ENCODE results near the gene TRAT1. TPM values are rescaled to one million over a fixed set of nuclear protein-coding genes. Genes with fewer than 3 reads are reported as not detected.

Gene TRAT1
- total RNA-seq, 1 experiment from 2014 or later: not detected

GRCh38 chr3:108804966-108805365 is 17.6 kb upstream of the TRAT1 start:
- BruUV-seq (replicated peaks): no TSS peak
- H3K9me3 ChIP-seq (ENCODE audit: low read depth, low read length, poor library complexity, severe bottlenecking): no peaks in the 10 kb centered on the region
- TF ChIP-seq EZH2 (IDR thresholded peaks at IDR 0.05; ENCODE audit: borderline replicate concordance, low read depth, low read length, poor library complexity, severe bottlenecking) (no peak), CTCF (conservative IDR thresholded peaks at IDR 0.05; ENCODE audit: low read depth, low read length) (no peak)
- H3K4me1 ChIP-seq (ENCODE audit: insufficient read depth, low read length, poor library complexity, severe bottlenecking): no peaks in the 10 kb centered on the region
- no peaks in the 10 kb centered on the region for H3K27me3 ChIP-seq (replicated peaks; ENCODE audit: insufficient read depth, low read depth, low read length, poor library complexity)
- no peak overlapping the region for H3K4me3 ChIP-seq (ENCODE audit: low read depth, low read length, poor library complexity, severe bottlenecking)
- intact Hi-C loops (cut with micrococcal nuclease; ENCODE audit: unreplicated experiment): no loop called here
- no peak for DNase-seq (ENCODE audit: low spot score)
- no peak overlapping the region for H3K27ac ChIP-seq (ENCODE audit: low read depth, low read length, poor library complexity, severe bottlenecking)
- H3K36me3 ChIP-seq (ENCODE audit: insufficient read depth, low read length, poor library complexity, severe bottlenecking): no peaks in the 10 kb centered on the region
- CTCF ChIA-PET: no interaction called here
- POLR2A ChIA-PET (ENCODE audit: low non-redundant PET): no interaction called here

GRCh38 chr3:108806316-108806715 is 16.3 kb upstream of the TRAT1 start:
- H3K4me3 ChIP-seq (ENCODE audit: low read depth, low read length, poor library complexity, severe bottlenecking): no peak overlapping the region
- TF ChIP-seq EZH2 (IDR thresholded peaks at IDR 0.05; ENCODE audit: borderline replicate concordance, low read depth, low read length, poor library complexity, severe bottlenecking) (no peak), CTCF (conservative IDR thresholded peaks at IDR 0.05; ENCODE audit: low read depth, low read length) (no peak)
- DNase-seq (ENCODE audit: low spot score): no peak
- ChIA-PET POLR2A (ENCODE audit: low non-redundant PET) (no interaction called here), CTCF (no interaction called here)
- H3K9me3 ChIP-seq (ENCODE audit: low read depth, low read length, poor library complexity, severe bottlenecking): no peaks in the 10 kb centered on the region
- H3K27me3 ChIP-seq (replicated peaks; ENCODE audit: insufficient read depth, low read depth, low read length, poor library complexity): no peaks in the 10 kb centered on the region
- BruUV-seq (replicated peaks): no TSS peak
- intact Hi-C loops (cut with micrococcal nuclease; ENCODE audit: unreplicated experiment): no loop called here
- no peak overlapping the region for H3K27ac ChIP-seq (ENCODE audit: low read depth, low read length, poor library complexity, severe bottlenecking)
- no peaks in the 10 kb centered on the region for H3K36me3 ChIP-seq (ENCODE audit: insufficient read depth, low read length, poor library complexity, severe bottlenecking)
- no peaks in the 10 kb centered on the region for H3K4me1 ChIP-seq (ENCODE audit: insufficient read depth, low read length, poor library complexity, severe bottlenecking)

- no peaks in the 10 kb centered on the region for H3K4me1 ChIP-seq (ENCODE audit: insufficient read depth, low read length, poor library complexity, severe bottlenecking)
Measured at GRCh38 chr3:108818404-108818803, 4.2 kb upstream of the TRAT1 start.

More at GRCh38 chr3:108818404-108818803, 4.2 kb upstream of the TRAT1 start:
- TF ChIP-seq CTCF (conservative IDR thresholded peaks at IDR 0.05; ENCODE audit: low read depth, low read length): peak; percentile 71
- no peak for TF ChIP-seq EZH2 (IDR thresholded peaks at IDR 0.05; ENCODE audit: borderline replicate concordance, low read depth, low read length, poor library complexity, severe bottlenecking)
- ChIA-PET POLR2A (ENCODE audit: low non-redundant PET) (no interaction called here), CTCF (interaction anchor here (0.6 to 1.5 kb wide), 4 partner anchors 97 to 266 kb away, joined by 3 to 9 read pairs (median 6); no protein-coding TSS in a partner anchor)
- Histone ChIP-seq H3K36me3 (ENCODE audit: insufficient read depth, low read length, poor library complexity, severe bottlenecking) (no peaks in the 10 kb centered on the region), H3K4me3 (ENCODE audit: low read depth, low read length, poor library complexity, severe bottlenecking) (no peak overlapping the region), H3K27ac (ENCODE audit: low read depth, low read length, poor library complexity, severe bottlenecking) (no peak overlapping the region), H3K9me3 (ENCODE audit: low read depth, low read length, poor library complexity, severe bottlenecking) (no peaks in the 10 kb centered on the region), H3K27me3 (replicated peaks; ENCODE audit: insufficient read depth, low read depth, low read length, poor library complexity) (no peaks in the 10 kb centered on the region)
- intact Hi-C loops (cut with micrococcal nuclease; ENCODE audit: unreplicated experiment): loop anchor here (1.0 to 5.0 kb wide), 2 partner anchors 94 to 156 kb away; no protein-coding TSS in a partner anchor
- no TSS peak for BruUV-seq (replicated peaks)
- peak; percentile 75 for DNase-seq (ENCODE audit: low spot score)
